K562 (cell line): ENCODE results near the gene PGPEP1. TPM values are rescaled to one million over a fixed set of nuclear protein-coding genes. Genes with fewer than 3 reads are reported as not detected.

Experiments used
- GATAD2B ChIP-seq: fragments of 450-650 bp; IDR thresholded peaks from 2 replicates; pipeline ENCODE4 v1.6.1; 2017; ENCODE audit warnings: mild to moderate bottlenecking, borderline replicate concordance
- MED1 ChIP-seq: sonication (generic); formaldehyde crosslinking; IDR thresholded peaks from 2 replicates; pipeline ENCODE4 v1.8.1; 2023; ENCODE audit warnings: missing genetic modification reagents, borderline replicate concordance
- NR2C1 ChIP-seq, 2 experiments: fragments of 450-650 bp; IDR thresholded peaks; 2 replicates each; pipeline ENCODE4 v1.6.1; 2017; ENCODE audit warnings: mild to moderate bottlenecking in 2 of 2, antibody characterized with exemption in 1 of 2, inconsistent platforms in 1 of 2, missing compliant biosample characterization in 1 of 2, missing genetic modification characterization in 1 of 2
- POLR2AphosphoS2 ChIP-seq: IDR thresholded peaks from 2 replicates; pipeline ENCODE4 v1.6.1; 2012; ENCODE audit warnings: low read length, improper control_type of control experiment
- RFX5 ChIP-seq: IDR thresholded peaks from 2 replicates; pipeline ENCODE4 v1.6.1; 2011; ENCODE audit warnings: low read depth, mild to moderate bottlenecking, improper control_type of control experiment, low read length
- TEAD2 ChIP-seq: fragments of 450-650 bp; IDR thresholded peaks from 2 replicates; pipeline ENCODE4 v1.6.1; 2016; ENCODE audit warnings: missing genetic modification characterization, control low read depth, missing compliant biosample characterization
- ZFX ChIP-seq: sonication (generic); formaldehyde crosslinking; IDR thresholded peaks from 2 replicates; pipeline ENCODE4 v1.8.0; 2022; ENCODE audit warnings: mild to moderate bottlenecking, missing genetic modification reagents, moderate library complexity
- ZNF444 ChIP-seq: fragments of 250-450 bp; sonication (Bioruptor Pico); IDR thresholded peaks from 2 replicates; pipeline ENCODE4 v1.4.0; 2020; ENCODE audit warnings: mild to moderate bottlenecking, moderate library complexity
- polyA plus RNA-seq, 8 experiments: library from polyadenylated mRNA; depleted of rRNA in 4 of 8; stranded (reverse) in 5 of 8; unstranded in 3 of 8; fragments of >200 nt; fragmentation: Nextera tagmentation in 2 of 8; fragmentation: Illumina TruSeq in 1 of 8; extraction: Ambion mirVana in 2 of 8; extraction: Trizol in 1 of 8; gene quantifications; 2 replicates each; pipeline versions ENCODE4 v1.2.1 to v1.2.3, GENCODE V29; 2011 to 2014; ENCODE audit warnings: inconsistent platforms in 1 of 8, missing spikeins in 1 of 8
- total RNA-seq, 7 experiments: library from RNA; depleted of rRNA in 6 of 7; stranded (reverse); fragments of >200 nt in 6 of 7; fragmentation: Illumina TruSeq in 2 of 7; extraction: Trizol in 2 of 7; gene quantifications; 2 replicates each; pipeline versions ENCODE4 v1.2.1 to v1.2.3, GENCODE V29; 2011 to 2021; ENCODE audit warnings: low replicate concordance in 1 of 7
- TF ChIP-seq, protein P1 (sequence below): sonication (generic); formaldehyde crosslinking; IDR thresholded peaks from 2 replicates; pipeline ENCODE4 v1.8.1; 2022; ENCODE audit warnings: missing genetic modification reagents
- TF ChIP-seq, protein P2 (sequence below), 2 experiments: fragments of 450-650 bp; formaldehyde crosslinking in 1 of 2; IDR thresholded peaks; 2 replicates each; pipeline versions ENCODE4 v1.4.0 to v1.6.1; 2014 to 2020; ENCODE audit warnings: mild to moderate bottlenecking in 2 of 2, borderline replicate concordance in 1 of 2, low read depth in 1 of 2
- TF ChIP-seq, protein P3 (sequence below): sonication (generic); formaldehyde crosslinking; IDR thresholded peaks from 2 replicates; pipeline ENCODE4 v1.8.1; 2023; ENCODE audit warnings: mild to moderate bottlenecking, missing genetic modification reagents
- TF ChIP-seq, protein P4 (sequence below): fragments of 450-650 bp; IDR thresholded peaks from 2 replicates; pipeline ENCODE4 v1.6.1; 2014; ENCODE audit warnings: low read depth, mild to moderate bottlenecking, moderate library complexity, borderline replicate concordance

Gene PGPEP1
- total and polyA plus RNA-seq, 9 of the 15 experiments (the other 6 are each of a cell fraction or from before 2014, with no cell fraction given), result 10.0 to 69.6 (median 33.5) TPM

DNA sequence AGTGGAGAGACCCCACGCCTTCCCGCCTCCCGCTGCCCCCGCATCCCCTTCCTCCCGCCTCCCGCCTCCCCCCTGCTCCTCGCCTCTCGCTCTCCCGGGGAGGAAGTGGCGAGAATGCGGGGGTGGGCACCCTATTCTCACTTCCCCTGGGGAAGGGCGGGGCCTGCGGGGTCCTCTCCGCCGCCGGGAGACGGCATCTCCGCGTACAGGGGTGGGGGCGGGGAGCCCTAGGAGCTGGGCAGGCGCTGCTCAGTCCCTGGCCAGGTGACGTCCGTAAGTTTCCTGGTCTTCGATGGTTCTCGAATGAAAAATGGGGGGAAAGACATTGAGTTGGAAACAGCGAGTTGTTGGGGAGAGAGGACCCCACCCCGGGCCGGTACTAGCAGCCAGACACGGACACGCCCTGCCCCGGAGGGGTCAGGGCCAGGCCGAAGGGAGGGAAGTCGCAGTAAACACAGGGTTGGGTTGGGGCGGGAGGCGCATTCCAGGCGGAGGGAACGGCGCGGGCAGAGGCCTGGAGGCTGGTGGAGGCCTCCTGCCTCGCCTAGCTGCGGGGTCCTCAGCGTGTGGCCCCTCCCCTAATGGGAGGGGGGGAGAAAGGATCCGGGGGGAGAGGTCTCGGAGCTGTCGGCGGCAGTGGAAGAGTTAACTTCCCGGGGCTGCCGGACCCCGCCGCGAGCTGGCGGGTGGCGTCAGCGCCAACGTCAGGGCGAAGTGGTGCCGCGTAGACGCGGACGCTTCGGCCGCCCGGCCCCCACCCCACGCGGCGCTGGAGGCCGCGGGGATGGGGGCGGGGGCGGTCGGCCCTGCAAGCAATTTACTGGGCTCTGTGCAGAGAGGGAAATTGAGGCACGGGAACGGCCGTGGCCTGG lies 48.6 kb upstream of the PGPEP1 start (continued):
- TF ChIP-seq, protein P1, sequence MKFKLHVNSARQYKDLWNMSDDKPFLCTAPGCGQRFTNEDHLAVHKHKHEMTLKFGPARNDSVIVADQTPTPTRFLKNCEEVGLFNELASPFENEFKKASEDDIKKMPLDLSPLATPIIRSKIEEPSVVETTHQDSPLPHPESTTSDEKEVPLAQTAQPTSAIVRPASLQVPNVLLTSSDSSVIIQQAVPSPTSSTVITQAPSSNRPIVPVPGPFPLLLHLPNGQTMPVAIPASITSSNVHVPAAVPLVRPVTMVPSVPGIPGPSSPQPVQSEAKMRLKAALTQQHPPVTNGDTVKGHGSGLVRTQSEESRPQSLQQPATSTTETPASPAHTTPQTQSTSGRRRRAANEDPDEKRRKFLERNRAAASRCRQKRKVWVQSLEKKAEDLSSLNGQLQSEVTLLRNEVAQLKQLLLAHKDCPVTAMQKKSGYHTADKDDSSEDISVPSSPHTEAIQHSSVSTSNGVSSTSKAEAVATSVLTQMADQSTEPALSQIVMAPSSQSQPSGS (CRISPR knock-in tag), result no peak
- no peak for TF ChIP-seq POLR2AphosphoS2
- peak; percentile 93 for TF ChIP-seq TEAD2
- TF ChIP-seq, protein P2, sequence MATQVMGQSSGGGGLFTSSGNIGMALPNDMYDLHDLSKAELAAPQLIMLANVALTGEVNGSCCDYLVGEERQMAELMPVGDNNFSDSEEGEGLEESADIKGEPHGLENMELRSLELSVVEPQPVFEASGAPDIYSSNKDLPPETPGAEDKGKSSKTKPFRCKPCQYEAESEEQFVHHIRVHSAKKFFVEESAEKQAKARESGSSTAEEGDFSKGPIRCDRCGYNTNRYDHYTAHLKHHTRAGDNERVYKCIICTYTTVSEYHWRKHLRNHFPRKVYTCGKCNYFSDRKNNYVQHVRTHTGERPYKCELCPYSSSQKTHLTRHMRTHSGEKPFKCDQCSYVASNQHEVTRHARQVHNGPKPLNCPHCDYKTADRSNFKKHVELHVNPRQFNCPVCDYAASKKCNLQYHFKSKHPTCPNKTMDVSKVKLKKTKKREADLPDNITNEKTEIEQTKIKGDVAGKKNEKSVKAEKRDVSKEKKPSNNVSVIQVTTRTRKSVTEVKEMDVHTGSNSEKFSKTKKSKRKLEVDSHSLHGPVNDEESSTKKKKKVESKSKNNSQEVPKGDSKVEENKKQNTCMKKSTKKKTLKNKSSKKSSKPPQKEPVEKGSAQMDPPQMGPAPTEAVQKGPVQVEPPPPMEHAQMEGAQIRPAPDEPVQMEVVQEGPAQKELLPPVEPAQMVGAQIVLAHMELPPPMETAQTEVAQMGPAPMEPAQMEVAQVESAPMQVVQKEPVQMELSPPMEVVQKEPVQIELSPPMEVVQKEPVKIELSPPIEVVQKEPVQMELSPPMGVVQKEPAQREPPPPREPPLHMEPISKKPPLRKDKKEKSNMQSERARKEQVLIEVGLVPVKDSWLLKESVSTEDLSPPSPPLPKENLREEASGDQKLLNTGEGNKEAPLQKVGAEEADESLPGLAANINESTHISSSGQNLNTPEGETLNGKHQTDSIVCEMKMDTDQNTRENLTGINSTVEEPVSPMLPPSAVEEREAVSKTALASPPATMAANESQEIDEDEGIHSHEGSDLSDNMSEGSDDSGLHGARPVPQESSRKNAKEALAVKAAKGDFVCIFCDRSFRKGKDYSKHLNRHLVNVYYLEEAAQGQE (IDR thresholded peaks at IDR 0.05; ENCODE audit: borderline replicate concordance), result no peak
- TF ChIP-seq, protein P2 (CRISPR knock-in tag; IDR thresholded peaks at IDR 0.05; ENCODE audit: low read depth), result no peak
- TF ChIP-seq, protein P3, sequence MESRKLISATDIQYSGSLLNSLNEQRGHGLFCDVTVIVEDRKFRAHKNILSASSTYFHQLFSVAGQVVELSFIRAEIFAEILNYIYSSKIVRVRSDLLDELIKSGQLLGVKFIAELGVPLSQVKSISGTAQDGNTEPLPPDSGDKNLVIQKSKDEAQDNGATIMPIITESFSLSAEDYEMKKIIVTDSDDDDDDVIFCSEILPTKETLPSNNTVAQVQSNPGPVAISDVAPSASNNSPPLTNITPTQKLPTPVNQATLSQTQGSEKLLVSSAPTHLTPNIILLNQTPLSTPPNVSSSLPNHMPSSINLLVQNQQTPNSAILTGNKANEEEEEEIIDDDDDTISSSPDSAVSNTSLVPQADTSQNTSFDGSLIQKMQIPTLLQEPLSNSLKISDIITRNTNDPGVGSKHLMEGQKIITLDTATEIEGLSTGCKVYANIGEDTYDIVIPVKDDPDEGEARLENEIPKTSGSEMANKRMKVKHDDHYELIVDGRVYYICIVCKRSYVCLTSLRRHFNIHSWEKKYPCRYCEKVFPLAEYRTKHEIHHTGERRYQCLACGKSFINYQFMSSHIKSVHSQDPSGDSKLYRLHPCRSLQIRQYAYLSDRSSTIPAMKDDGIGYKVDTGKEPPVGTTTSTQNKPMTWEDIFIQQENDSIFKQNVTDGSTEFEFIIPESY (CRISPR knock-in tag), result no peak
- TF ChIP-seq RFX5, result no peak
- TF ChIP-seq ZNF444 (CRISPR knock-in tag), result no peak
- no peak; the same call in 1 of the 2 replicates for TF ChIP-seq MED1 (CRISPR knock-in tag)
- peak; percentile 95 for TF ChIP-seq ZFX (CRISPR knock-in tag)
- TF ChIP-seq, protein P4, sequence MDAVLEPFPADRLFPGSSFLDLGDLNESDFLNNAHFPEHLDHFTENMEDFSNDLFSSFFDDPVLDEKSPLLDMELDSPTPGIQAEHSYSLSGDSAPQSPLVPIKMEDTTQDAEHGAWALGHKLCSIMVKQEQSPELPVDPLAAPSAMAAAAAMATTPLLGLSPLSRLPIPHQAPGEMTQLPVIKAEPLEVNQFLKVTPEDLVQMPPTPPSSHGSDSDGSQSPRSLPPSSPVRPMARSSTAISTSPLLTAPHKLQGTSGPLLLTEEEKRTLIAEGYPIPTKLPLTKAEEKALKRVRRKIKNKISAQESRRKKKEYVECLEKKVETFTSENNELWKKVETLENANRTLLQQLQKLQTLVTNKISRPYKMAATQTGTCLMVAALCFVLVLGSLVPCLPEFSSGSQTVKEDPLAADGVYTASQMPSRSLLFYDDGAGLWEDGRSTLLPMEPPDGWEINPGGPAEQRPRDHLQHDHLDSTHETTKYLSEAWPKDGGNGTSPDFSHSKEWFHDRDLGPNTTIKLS, result peak; percentile 78
- TF ChIP-seq NR2C1 (IDR thresholded peaks at IDR 0.05), result 0 out of 2 replicates have a peak, but pooled peaks have one; percentile 21
- TF ChIP-seq NR2C1 (tag; IDR thresholded peaks at IDR 0.05), result peak; percentile 53
- peak; percentile 81 for TF ChIP-seq GATAD2B
